DMS114 treated with DMSO at 0.1 percent for 48 hours (cell line): ENCODE measurements around the gene ECEL1.

Experiments
- DNase-seq: peaks from one replicate; lab custom pipeline; 2025; ENCODE audit not compliant: unreplicated experiment; lab: John Stamatoyannopoulos, UW

The ECEL1 gene

GRCh38 chr2:232523682-232524597, 36.3 kb upstream of the ECEL1 start:
- no peak for DNase-seq

GRCh38 chr2:232523402-232523681, 35.7 kb upstream of the ECEL1 start:
- no peak for DNase-seq

DNA sequence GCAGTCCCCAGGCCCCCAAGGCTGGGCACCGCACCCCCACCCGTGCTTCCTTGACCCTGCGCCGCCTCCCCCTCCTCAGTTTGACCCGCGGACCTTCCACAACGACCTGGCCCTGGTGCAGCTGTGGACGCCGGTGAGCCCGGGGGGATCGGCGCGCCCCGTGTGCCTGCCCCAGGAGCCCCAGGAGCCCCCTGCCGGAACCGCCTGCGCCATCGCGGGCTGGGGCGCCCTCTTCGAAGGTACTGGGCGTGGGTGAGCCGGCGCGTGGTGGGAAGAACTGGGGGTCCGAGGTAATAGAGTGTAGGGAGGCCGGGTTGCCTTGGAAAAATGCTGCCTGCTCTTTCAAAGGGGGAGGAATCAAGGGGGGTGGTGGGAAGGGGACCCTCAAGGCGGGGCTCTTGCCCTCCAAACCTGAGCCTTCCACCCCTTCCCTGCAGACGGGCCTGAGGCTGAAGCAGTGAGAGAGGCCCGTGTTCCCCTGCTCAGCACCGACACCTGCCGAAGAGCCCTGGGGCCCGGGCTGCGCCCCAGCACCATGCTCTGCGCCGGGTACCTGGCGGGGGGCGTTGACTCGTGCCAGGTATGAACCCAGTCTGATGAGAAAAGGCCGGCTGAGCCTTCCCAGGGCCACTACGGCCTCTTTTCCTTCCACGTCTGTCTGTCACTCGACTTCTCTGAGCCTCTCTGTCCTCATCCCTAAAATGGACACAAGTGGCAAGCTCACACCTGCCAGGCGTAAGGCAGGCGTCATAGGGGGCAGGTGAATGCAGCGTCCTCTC, 35.2 kb upstream of the ECEL1 start:
- no peak for DNase-seq

DNA sequence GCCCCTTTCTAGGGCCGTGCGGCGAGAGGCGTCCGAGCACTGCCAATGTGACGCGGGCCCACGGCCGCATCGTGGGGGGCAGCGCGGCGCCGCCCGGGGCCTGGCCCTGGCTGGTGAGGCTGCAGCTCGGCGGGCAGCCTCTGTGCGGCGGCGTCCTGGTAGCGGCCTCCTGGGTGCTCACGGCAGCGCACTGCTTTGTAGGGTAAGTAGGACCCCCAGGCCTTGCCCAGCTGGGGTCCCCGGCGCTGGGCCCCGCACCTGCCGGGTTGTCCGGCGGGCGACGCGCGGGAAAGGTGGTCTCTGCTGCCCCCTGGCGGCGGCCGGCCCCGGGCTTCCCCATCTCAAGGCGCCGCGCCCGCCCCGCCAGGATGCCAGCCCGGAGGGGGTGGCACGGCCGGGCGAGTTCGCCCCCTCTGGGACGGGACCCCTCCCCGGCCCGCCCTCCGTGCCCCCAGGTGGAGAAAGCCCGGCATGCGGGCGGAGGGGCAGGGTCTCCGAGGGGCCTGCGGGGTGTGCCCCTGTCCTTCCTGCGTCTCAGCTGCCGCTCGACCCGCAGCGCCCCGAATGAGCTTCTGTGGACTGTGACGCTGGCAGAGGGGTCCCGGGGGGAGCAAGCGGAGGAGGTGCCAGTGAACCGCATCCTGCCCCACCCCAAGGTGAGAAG, 34.5 kb upstream of the ECEL1 start:
- no peak for DNase-seq

GRCh38 chr2:232521098-232521497, 33.5 kb upstream of the ECEL1 start:
- DNase-seq = no peak

GRCh38 chr2:232520489-232520888, 32.9 kb upstream of the ECEL1 start:
- no peak for DNase-seq

GRCh38 chr2:232519581-232520438, 32.2 kb upstream of the ECEL1 start, which contains the start of gene PRSS56:
Gene PRSS56 (plus strand): TSS chr2:232520388. CDS start chr2:232520599, 211 bp downstream.
- DNase-seq = no peak

DNA sequence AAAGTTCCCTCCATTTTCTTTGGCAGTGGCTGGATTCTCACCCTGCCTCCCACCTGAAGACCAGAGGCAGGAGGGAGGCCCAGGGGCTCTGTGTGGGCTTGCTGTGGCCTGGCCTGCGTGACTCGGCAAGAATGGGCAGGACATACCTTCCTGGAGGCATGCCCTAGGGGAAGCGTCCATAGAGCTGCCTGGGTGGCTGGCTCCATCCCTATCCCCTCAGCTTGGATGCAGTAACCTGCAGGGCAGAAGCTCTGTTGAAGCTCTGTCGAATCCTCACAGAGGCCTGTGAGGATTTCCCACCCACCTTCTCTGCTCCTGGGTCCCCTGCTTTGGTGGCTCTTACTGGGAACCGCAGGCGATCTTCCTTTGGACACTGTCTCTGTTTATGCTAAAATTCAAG, 31.2 kb upstream of the ECEL1 start:
- no peak for DNase-seq

DNA sequence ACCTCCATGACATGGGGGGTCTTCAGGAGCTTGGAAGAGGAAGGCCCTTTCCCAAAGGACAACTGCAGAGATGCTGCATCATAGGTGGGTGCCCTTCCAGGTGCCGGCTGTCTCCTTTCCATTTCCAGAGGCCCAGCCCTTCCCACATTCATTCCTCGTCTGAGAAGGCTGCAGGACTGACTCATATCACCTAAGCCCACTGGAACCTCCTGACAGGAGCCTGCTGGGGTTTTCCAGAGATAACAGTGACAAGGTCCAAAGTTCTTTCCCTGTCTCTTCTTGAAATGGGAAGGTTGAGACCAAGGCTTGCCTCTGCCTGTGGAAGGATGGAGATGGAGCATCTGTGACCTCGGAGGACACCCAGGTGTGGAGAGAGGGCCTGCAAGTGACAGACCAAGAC, 28.9 kb upstream of the ECEL1 start:
- DNase-seq = no peak

DNA sequence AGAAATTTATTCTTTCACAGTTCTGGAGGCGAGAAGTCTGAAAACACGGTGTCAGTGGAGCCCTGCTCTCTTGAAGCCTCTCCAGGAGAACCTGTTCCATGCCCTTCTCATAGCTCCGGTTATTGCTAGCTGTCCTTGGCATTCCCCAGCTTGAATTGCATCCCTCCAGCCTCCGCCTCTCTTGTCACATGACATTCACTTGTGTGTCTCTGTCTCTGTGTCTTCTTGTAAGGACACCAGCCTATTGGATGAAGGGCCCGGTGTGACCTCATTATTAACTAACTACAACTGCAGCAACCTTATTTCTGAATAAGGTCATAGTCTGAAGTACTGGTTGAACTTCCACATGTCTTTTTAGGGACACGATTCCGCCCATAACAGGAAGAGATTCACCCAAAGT, 28.0 kb upstream of the ECEL1 start:
- no peak for DNase-seq

GRCh38 chr2:232513353-232513752, 25.7 kb upstream of the ECEL1 start:
- DNase-seq = no peak

- DNase-seq = no peak
These were observed 25.0 kb upstream of the ECEL1 start for GRCh38 chr2:232512602-232513001.

- no peak for DNase-seq
These were observed 23.8 kb upstream of the ECEL1 start for GRCh38 chr2:232511336-232511890.

GRCh38 chr2:232508251-232508650, 20.6 kb upstream of the ECEL1 start:
- DNase-seq = no peak

DNA sequence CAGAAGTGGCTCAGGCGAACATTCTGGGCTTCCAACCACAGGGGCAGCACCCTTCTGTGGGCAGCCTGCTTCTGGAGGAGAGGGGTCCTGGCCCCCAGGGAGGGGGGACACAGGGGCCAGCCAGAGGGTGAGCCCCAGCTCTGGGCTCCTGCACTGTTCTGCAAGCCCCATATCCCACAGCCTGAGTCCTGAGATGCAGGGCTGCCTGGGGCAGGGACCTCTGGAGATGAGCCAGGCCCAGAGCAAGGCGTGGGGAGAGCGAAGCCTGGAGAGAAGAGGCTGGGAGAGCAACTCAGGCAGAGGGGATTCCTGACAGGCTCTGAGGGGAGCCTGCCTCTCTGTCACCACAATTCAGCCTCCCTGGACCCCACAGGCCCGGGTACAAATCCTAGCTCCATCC, 19.1 kb upstream of the ECEL1 start:
- DNase-seq = no peak

GRCh38 chr2:232505856-232506255, 18.2 kb upstream of the ECEL1 start:
- no peak for DNase-seq

DNA sequence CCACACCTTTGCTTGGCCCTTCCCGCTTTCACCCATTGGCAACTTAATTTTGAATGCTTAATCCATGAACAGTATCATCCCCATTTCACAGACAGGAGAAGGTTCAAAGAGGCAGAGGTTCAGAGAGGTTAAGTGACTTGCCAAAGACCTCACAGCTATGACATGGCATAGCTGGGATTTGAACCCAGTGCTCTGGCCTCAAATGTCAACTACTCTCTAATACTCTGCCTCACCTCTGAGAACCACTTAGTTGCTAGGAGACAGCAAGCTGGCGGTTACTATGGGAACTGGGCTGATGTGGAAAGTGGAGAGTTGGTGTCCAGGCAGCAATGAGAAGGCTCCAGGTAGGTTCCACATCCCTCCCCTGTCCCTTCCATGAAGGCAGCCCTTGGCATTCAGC, 16.8 kb upstream of the ECEL1 start:
- no peak for DNase-seq

DNA sequence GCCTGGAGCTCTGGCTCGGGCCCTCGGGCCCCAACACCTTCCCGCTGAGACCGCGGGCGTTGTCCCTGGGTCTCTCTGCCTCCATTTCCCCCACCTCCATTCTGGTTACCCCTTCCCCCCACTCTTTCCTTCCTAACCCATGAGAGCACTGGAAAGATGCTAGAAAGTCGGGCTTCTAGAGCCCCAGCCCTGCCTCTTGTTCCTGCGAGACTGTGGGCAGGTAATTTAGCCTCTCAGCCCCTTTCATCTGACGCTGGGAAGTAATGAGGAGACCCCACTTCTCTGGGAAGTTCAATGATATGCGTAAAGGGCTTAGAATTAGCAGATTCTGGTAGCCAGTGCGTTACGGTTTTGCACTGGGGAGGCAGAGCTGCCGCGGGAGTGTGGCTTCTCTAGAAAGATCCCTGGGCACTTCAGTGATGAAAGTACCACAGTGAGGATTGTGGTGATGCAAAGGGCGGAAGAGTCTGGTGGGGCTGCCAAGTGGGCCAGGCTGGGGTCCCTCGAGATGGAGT, 16.2 kb upstream of the ECEL1 start:
- DNase-seq = no peak

- DNase-seq = no peak
These were observed 15.5 kb upstream of the ECEL1 start for GRCh38 chr2:232502911-232503808.
